ENCODE data around the gene ELMO2. TPM values are rescaled to one million over a fixed set of nuclear protein-coding genes. Genes with fewer than 3 reads are reported as not detected.
A peak's percentile ranks its signal among the peaks of the same experiment; 100 is the strongest.

The ELMO2 gene
- total RNA-seq, 4 donors from 2014 or later, result 46.7 to 62.4 (median 55.1) TPM

DNA sequence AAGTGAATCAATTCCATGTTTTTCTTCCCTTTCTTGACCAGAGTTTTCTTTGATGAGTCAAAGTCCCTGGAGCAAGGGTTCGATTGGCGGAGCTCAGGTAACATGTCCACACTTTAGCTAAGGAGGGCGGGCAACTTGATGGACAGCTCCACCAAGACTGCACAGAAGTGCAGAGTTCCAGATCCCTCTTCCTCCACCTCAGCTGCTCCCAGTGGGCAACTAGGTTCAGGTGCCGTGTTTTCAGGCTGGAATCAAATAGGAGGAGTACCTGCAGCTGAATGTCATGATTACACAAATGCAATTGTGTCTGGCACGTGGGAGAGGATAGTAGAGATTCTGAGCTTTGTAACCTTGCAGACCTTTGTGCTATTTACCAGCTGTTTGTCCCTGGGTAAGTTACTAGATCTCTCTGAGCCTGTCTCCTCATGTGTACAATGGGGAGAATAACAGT is 1.9 kb upstream of the ELMO2 start:
- no peak overlapping the region for H3K4me3 ChIP-seq
- no peaks in the 10 kb centered on the region for H3K27me3 ChIP-seq
- WGBS, result 71% methylated on average over 5 of the region's 5 CpGs
- H3K9me3 ChIP-seq, result no peaks in the 10 kb centered on the region
- DNase-seq (ENCODE audit: low spot score in 2 of 2), result no peak
- no peak overlapping the region for H3K27ac ChIP-seq
- TF ChIP-seq, protein P1, sequence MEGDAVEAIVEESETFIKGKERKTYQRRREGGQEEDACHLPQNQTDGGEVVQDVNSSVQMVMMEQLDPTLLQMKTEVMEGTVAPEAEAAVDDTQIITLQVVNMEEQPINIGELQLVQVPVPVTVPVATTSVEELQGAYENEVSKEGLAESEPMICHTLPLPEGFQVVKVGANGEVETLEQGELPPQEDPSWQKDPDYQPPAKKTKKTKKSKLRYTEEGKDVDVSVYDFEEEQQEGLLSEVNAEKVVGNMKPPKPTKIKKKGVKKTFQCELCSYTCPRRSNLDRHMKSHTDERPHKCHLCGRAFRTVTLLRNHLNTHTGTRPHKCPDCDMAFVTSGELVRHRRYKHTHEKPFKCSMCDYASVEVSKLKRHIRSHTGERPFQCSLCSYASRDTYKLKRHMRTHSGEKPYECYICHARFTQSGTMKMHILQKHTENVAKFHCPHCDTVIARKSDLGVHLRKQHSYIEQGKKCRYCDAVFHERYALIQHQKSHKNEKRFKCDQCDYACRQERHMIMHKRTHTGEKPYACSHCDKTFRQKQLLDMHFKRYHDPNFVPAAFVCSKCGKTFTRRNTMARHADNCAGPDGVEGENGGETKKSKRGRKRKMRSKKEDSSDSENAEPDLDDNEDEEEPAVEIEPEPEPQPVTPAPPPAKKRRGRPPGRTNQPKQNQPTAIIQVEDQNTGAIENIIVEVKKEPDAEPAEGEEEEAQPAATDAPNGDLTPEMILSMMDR (IDR thresholded peaks at IDR 0.05), result no peak
- TF ChIP-seq EP300 (IDR thresholded peaks at IDR 0.05) (no peak), POLR2A (IDR thresholded peaks at IDR 0.05) (no peak), POLR2AphosphoS5 (IDR thresholded peaks at IDR 0.05) (no peak)
- H3K36me3 ChIP-seq, result no peaks in the 10 kb centered on the region
- H3K4me1 ChIP-seq, result peaks cover 42% of the 10 kb centered on the region

DNA sequence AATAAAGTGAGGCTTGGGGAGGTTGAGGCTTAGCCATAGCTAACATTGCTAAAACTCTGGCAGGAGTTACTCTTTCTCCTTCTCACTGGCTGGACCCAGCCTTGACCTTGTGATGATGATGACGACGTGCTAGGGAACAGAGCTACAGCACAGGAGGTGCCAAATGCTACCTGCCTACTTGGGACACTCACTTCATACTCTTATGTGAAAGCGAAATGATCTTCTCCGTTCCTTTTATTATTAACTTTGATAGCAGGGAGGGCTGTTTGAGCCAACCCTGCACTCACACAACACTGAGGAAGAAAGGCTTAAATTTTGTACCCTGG is 1.2 kb upstream of the ELMO2 start:
- Histone ChIP-seq H3K27ac (no peak overlapping the region), H3K4me3 (no peak overlapping the region), H3K9me3 (no peaks in the 10 kb centered on the region), H3K27me3 (no peaks in the 10 kb centered on the region), H3K36me3 (no peaks in the 10 kb centered on the region), H3K4me1 (peaks cover 49% of the 10 kb centered on the region)
- 63% methylated on average over 4 of the region's 4 CpGs for WGBS
- no peak for DNase-seq (ENCODE audit: low spot score in 2 of 2)
- TF ChIP-seq, protein P1 (IDR thresholded peaks at IDR 0.05), result no peak
- TF ChIP-seq POLR2A (IDR thresholded peaks at IDR 0.05) (no peak), POLR2AphosphoS5 (IDR thresholded peaks at IDR 0.05) (no peak), EP300 (IDR thresholded peaks at IDR 0.05) (no peak)

DNA sequence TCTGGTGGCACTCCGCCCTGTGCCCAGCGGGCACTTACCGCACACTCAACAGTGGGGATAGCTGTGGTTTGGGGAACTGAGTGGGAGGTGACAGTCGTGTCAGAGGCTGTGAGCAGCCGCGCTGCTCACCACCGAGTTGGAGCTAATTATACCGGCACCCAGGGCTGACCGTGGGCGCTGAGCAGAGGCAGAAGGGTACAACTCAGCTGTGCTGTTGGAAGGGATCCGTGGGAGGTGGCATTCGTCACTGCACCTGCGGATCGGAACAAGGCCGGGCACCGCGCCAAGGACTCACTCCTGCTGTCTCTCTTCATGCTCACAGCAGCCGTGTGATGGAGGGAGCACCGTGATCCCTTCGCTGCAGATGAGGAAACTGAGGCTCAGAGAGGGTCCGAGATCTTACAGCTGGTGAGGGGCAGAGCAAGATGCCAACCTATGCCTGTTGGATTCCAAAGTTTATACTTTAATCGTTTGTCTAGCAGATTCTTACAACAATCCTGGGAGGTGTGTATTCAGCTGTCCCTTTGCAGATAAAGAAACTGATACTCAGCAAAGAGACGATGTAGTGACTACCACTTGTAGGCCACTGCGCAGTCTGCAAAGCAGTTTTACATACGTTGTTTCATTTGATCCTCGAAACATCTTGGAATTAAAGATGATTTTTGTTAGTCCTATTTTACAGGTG is 713 bp upstream of the ELMO2 start:
- no peaks in the 10 kb centered on the region for H3K27me3 ChIP-seq
- H3K4me3 ChIP-seq, result peak overlapping the region; percentile 95
- peak; percentile 87 for DNase-seq (ENCODE audit: low spot score in 2 of 2)
- H3K4me1 ChIP-seq, result peaks cover 54% of the 10 kb centered on the region
- H3K9me3 ChIP-seq, result no peaks in the 10 kb centered on the region
- no peaks in the 10 kb centered on the region for H3K36me3 ChIP-seq
- 22% methylated on average over 15 of the region's 26 CpGs for WGBS
- TF ChIP-seq, protein P1 (IDR thresholded peaks at IDR 0.05), result no peak
- TF ChIP-seq EP300 (IDR thresholded peaks at IDR 0.05) (no peak), POLR2AphosphoS5 (IDR thresholded peaks at IDR 0.05) (no peak), POLR2A (IDR thresholded peaks at IDR 0.05) (no peak)
- peak overlapping the region; percentile 95 for H3K27ac ChIP-seq

DNA sequence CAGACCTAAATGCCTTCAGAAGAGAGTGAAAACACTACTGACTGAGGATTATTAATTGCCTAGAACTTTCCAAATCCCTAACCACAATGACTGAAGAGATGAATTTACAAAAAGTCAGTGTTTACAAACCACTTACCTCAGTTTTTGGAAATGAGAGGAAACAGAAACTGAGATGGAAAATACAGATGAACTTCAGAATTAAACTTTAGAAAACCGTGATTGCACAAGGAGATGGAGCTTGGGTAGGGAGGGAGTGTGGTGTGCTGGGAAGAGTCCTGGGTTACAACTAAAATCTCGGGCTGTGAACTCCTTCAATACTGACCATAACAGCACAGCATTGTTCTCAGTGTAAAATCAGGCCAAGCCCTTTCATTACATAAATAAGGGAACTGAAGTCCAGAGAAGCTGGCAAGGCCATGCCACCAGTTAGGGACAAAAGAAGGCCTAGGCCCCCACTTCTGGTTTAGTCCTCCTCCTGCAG is 4.0 kb downstream of the ELMO2 start:
- 37% methylated on average over 2 of the region's 2 CpGs for WGBS
- TF ChIP-seq POLR2AphosphoS5 (IDR thresholded peaks at IDR 0.05) (no peak), EP300 (IDR thresholded peaks at IDR 0.05) (no peak), POLR2A (IDR thresholded peaks at IDR 0.05) (no peak)
- TF ChIP-seq, protein P1 (IDR thresholded peaks at IDR 0.05), result no peak
- peaks cover 79% of the 10 kb centered on the region for H3K4me1 ChIP-seq

DNA sequence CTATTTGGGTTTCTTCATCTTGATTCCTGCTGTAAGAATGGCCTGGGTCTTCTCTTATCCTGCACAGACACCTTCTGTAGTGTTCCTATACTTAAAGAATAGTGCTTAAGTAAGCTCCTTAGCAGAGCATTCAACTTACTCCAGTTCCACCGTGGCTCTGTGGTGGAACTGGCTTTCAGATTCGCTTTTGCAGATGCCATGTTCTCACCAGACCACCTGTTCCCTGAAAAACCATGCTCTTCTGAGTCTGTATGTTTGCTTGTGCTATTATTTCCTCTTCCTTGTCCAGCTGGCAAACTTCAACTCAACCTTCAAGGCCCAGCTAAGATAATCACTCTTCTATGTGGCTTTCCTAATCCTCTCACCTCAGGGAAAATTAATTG is 4.9 kb downstream of the ELMO2 start:
- peaks cover 4% of the 10 kb centered on the region for H3K36me3 ChIP-seq
- peaks cover 72% of the 10 kb centered on the region for H3K4me1 ChIP-seq
- TF ChIP-seq, protein P1 (IDR thresholded peaks at IDR 0.05), result no peak
- no peak for TF ChIP-seq POLR2A (IDR thresholded peaks at IDR 0.05)
- no peak for TF ChIP-seq POLR2AphosphoS5 (IDR thresholded peaks at IDR 0.05)
- TF ChIP-seq EP300 (IDR thresholded peaks at IDR 0.05), result no peak
- peak overlapping the region; percentile 87 for H3K27ac ChIP-seq
- no peaks in the 10 kb centered on the region for H3K9me3 ChIP-seq
- H3K27me3 ChIP-seq, result no peaks in the 10 kb centered on the region
- no peak overlapping the region for H3K4me3 ChIP-seq
- 43% methylated on average over 2 of the region's 2 CpGs for WGBS
- DNase-seq (ENCODE audit: low spot score in 2 of 2), result no peak

More for the DNA sequence above, 4.0 kb downstream of the ELMO2 start:
- Histone ChIP-seq H3K36me3 (peaks cover 3% of the 10 kb centered on the region), H3K27me3 (no peaks in the 10 kb centered on the region), H3K4me3 (no peak overlapping the region), H3K27ac (peak overlapping the region; percentile 87), H3K9me3 (no peaks in the 10 kb centered on the region)
- DNase-seq (ENCODE audit: low spot score in 2 of 2), result no peak
